H1 (cell line): ENCODE measurements around the gene EBPL. TPM values are rescaled to one million over a fixed set of nuclear protein-coding genes. Genes with fewer than 3 reads are reported as not detected.

ENCODE experiments used
- SIX5 ChIP-seq: IDR thresholded peaks from 2 replicates; pipeline ENCODE4 v1.6.1; 2011; ENCODE audit warnings: mild to moderate bottlenecking, low read depth, low read length
- polyA plus RNA-seq, 7 experiments: library from polyadenylated mRNA; depleted of rRNA in 3 of 7; stranded (reverse) in 5 of 7; unstranded in 2 of 7; fragments of >200 nt in 5 of 7; fragments of 200-250 nt in 2 of 7; gene quantifications; 1 replicate in 5 of 7; 2 replicates in 1 of 7; 4 replicates in 1 of 7; pipeline versions ENCODE4 v1.2.1 to v1.2.3, GENCODE V29; 2011 to 2013; ENCODE audit warnings: missing spikeins in 2 of 7, mixed read lengths in 2 of 7
- total RNA-seq: library from RNA; stranded (reverse); fragmentation: NEBNext Ultra II Directional; extraction: Animal tissue kit (Norgen Biotek cat#: 25700); gene quantifications from 2 replicates; pipeline ENCODE4 v1.2.1, GENCODE V29; 2021

Gene EBPL
- total and polyA plus RNA-seq, 2 of the 8 experiments (the other 6 are each of a cell fraction or from before 2014, with no cell fraction given), result 130 to 204 TPM

- no peak for TF ChIP-seq SIX5
Measured at GRCh38 chr13:49694446-49694845, 3.2 kb upstream of the EBPL start (continued).
